Gastrocnemius medialis (tissue), 4 donors: ENCODE measurements around the gene MYO16. TPM values are rescaled to one million over a fixed set of nuclear protein-coding genes. Genes with fewer than 3 reads are reported as not detected.

Experiments
- ATAC-seq, 2 donors: fragments of 150-250 bp; one replicate each; pipeline ENCODE4 v1.9.1; 2016
- DNase-seq, 2 donors: peaks; one replicate each; pipeline ENCODE4 v3.0.0-alpha.2; 2019
- H3K27ac ChIP-seq, 4 donors: fragments of 200-600 bp; sonication (generic); 1 replicate in 1 of 4; 2 replicates in 3 of 4; pipeline ENCODE4 v1.5.1; 2016 to 2018; ENCODE audit warnings: mild to moderate bottlenecking in 2 of 4, moderate library complexity in 1 of 4
- H3K27me3 ChIP-seq, 3 donors: fragments of 200-600 bp; sonication (generic) in 2 of 3; 1 replicate in 1 of 3; 2 replicates in 2 of 3; pipeline versions ENCODE4 v1.5.1 to v1.6.0; 2016 to 2019; ENCODE audit warnings: mild to moderate bottlenecking in 1 of 3, moderate library complexity in 1 of 3
- H3K36me3 ChIP-seq, 2 donors: fragments of 200-600 bp; sonication (generic) in 1 of 2; one replicate each; pipeline ENCODE4 v1.5.1; 2017 to 2018
- H3K4me1 ChIP-seq, 2 donors: fragments of 200-600 bp; sonication (generic) in 1 of 2; one replicate each; pipeline ENCODE4 v1.5.1; 2016 to 2017; ENCODE audit warnings: mild to moderate bottlenecking in 2 of 2
- H3K4me3 ChIP-seq, 4 donors: fragments of 200-600 bp; sonication (generic) in 3 of 4; 1 replicate in 1 of 4; 2 replicates in 3 of 4; pipeline ENCODE4 v1.5.1; 2016 to 2019; ENCODE audit warnings: mild to moderate bottlenecking in 2 of 4
- H3K9me3 ChIP-seq, 3 donors: fragments of 200-600 bp; sonication (generic) in 2 of 3; 1 replicate in 1 of 3; 2 replicates in 2 of 3; pipeline ENCODE4 v1.5.1; 2016 to 2019
- CTCF ChIP-seq, 5 experiments: fragments of 450-650 bp in 3 of 5; fragments of 200-600 bp in 2 of 5; sonication (generic) in 2 of 5; IDR thresholded peaks in 4 of 5; conservative IDR thresholded peaks in 1 of 5; 1 replicate in 4 of 5; 2 replicates in 1 of 5; pipeline ENCODE4 v1.5.1; 2016 to 2019; ENCODE audit warnings: antibody characterized with exemption in 5 of 5, mild to moderate bottlenecking in 3 of 5, moderate library complexity in 3 of 5
- POLR2A ChIP-seq, 2 donors: fragments of 450-650 bp; IDR thresholded peaks; one replicate each; pipeline ENCODE4 v1.6.1; 2017; ENCODE audit warnings: antibody characterized with exemption in 2 of 2, mild to moderate bottlenecking in 2 of 2, moderate library complexity in 2 of 2
- in situ Hi-C, 4 donors: fragments of 200-750 bp; cut with MboI; loops; one replicate each; pipeline versions ENCODE4 v1.15.0 to v1.8.0; 2017; ENCODE audit warnings: low sequenced_read_pairs in 4 of 4
- intact Hi-C: fragments of 100-400 bp; cut with DNase I; formaldehyde crosslinking; loops from one replicate; pipeline ENCODE4 v1.15.1; 2023; ENCODE audit warnings: low total_unique reads
- total RNA-seq, 4 donors: library from RNA; depleted of rRNA; stranded (reverse); fragments of >200 nt; gene quantifications; one replicate each; pipeline versions ENCODE4 v1.1.0 to v1.2.3, GENCODE V29; 2016

MYO16 gene
- total RNA-seq, 4 donors from 2014 or later = 0.02 TPM; not detected in 3

GRCh38 chr13:108650271-108650670 lies 20.9 kb downstream of the MYO16 start:
- Histone ChIP-seq H3K4me1 (no peaks in the 10 kb centered on the region), H3K4me3 (no peak overlapping the region), H3K36me3 (no peaks in the 10 kb centered on the region), H3K9me3 (no peaks in the 10 kb centered on the region), H3K27ac (no peak overlapping the region), H3K27me3 (no peaks in the 10 kb centered on the region)
- TF ChIP-seq CTCF (IDR thresholded peaks at IDR 0.05 in 4 of 5, conservative IDR thresholded peaks at IDR 0.05 in 1 of 5) (no peak), POLR2A (IDR thresholded peaks at IDR 0.05) (no peak)
- no peak for DNase-seq
- in situ Hi-C loops = no loop called here
- intact Hi-C loops = no loop called here
- ATAC-seq = no peak

GRCh38 chr13:108656742-108657141 lies 27.3 kb downstream of the MYO16 start:
- no peaks in the 10 kb centered on the region for H3K9me3 ChIP-seq
- H3K36me3 ChIP-seq = no peaks in the 10 kb centered on the region
- no peak for DNase-seq
- no peak for ATAC-seq
- in situ Hi-C loops (no loop called here), intact Hi-C loops (no loop called here)
- no peak for TF ChIP-seq CTCF (IDR thresholded peaks at IDR 0.05 in 4 of 5, conservative IDR thresholded peaks at IDR 0.05 in 1 of 5)
- no peak for TF ChIP-seq POLR2A (IDR thresholded peaks at IDR 0.05)
- H3K4me3 ChIP-seq = no peak overlapping the region
- no peak overlapping the region for H3K27ac ChIP-seq
- H3K27me3 ChIP-seq = no peaks in the 10 kb centered on the region
- H3K4me1 ChIP-seq = no peaks in the 10 kb centered on the region

GRCh38 chr13:108657519-108657918 lies 28.1 kb downstream of the MYO16 start:
- intact Hi-C loops (no loop called here), in situ Hi-C loops (no loop called here)
- no peaks in the 10 kb centered on the region for H3K27me3 ChIP-seq
- no peaks in the 10 kb centered on the region for H3K36me3 ChIP-seq
- no peak overlapping the region for H3K27ac ChIP-seq
- no peaks in the 10 kb centered on the region for H3K4me1 ChIP-seq
- H3K4me3 ChIP-seq = no peak overlapping the region
- DNase-seq = no peak
- H3K9me3 ChIP-seq = no peaks in the 10 kb centered on the region
- TF ChIP-seq CTCF (IDR thresholded peaks at IDR 0.05 in 4 of 5, conservative IDR thresholded peaks at IDR 0.05 in 1 of 5) = no peak
- no peak for TF ChIP-seq POLR2A (IDR thresholded peaks at IDR 0.05)
- no peak for ATAC-seq

- Histone ChIP-seq H3K27ac (no peak overlapping the region), H3K4me3 (no peak overlapping the region), H3K4me1 (no peaks in the 10 kb centered on the region), H3K9me3 (no peaks in the 10 kb centered on the region), H3K36me3 (no peaks in the 10 kb centered on the region), H3K27me3 (no peaks in the 10 kb centered on the region)
- in situ Hi-C loops = no loop called here
- ATAC-seq (no peak), DNase-seq (no peak)
- TF ChIP-seq POLR2A (IDR thresholded peaks at IDR 0.05) (no peak), CTCF (IDR thresholded peaks at IDR 0.05 in 4 of 5, conservative IDR thresholded peaks at IDR 0.05 in 1 of 5) (no peak)
- intact Hi-C loops = no loop called here
These were observed 33.1 kb downstream of the MYO16 start for GRCh38 chr13:108662528-108662927.

GRCh38 chr13:108663710-108664109 lies 34.3 kb downstream of the MYO16 start:
- no peak for ATAC-seq
- no peaks in the 10 kb centered on the region for H3K27me3 ChIP-seq
- no peak for DNase-seq
- no peaks in the 10 kb centered on the region for H3K9me3 ChIP-seq
- no peak overlapping the region for H3K27ac ChIP-seq
- in situ Hi-C loops = no loop called here
- TF ChIP-seq CTCF (IDR thresholded peaks at IDR 0.05 in 4 of 5, conservative IDR thresholded peaks at IDR 0.05 in 1 of 5) (no peak), POLR2A (IDR thresholded peaks at IDR 0.05) (no peak)
- no peaks in the 10 kb centered on the region for H3K36me3 ChIP-seq
- no peaks in the 10 kb centered on the region for H3K4me1 ChIP-seq
- H3K4me3 ChIP-seq = no peak overlapping the region
- intact Hi-C loops = no loop called here
